B cell (primary cell): ENCODE measurements around the gene ERCC3. TPM values are rescaled to one million over a fixed set of nuclear protein-coding genes. Genes with fewer than 3 reads are reported as not detected.
"Not testable (repeated sequence)": the region's sequence is repeated elsewhere in the genome, so short reads cannot be mapped to it uniquely, and the experiment has no call there.

Source experiments
- ATAC-seq: fragments of 200-7000 bp; cut with Tn5 transposase; one replicate; pipeline ENCODE4 v1.10.0; 2021; ENCODE audit warnings: low read depth, mild to moderate bottlenecking, moderate number of reproducible peaks, moderate library complexity
- CTCF ChIA-PET: fragments of 350-600 bp; sonication (Branson Sonifier 250); formaldehyde crosslinking; loops from one replicate; lab custom pipeline; 2021; ENCODE audit warnings: antibody characterized with exemption, inconsistent platforms; lab: Charles Lee
- POLR2A ChIA-PET: fragments of 350-600 bp; sonication (Branson Sonifier 250); formaldehyde crosslinking; loops from one replicate; lab custom pipeline; 2021; ENCODE audit warnings: antibody characterized with exemption; lab: Charles Lee
- DNase-seq: peaks from one replicate; pipeline ENCODE4 v3.0.0; 2013
- H2AFZ ChIP-seq: 2 replicates; pipeline ENCODE4 v1.6.1; 2012; ENCODE audit warnings: mild to moderate bottlenecking, low read depth, low read length; ENCODE audit not compliant: insufficient read depth, poor library complexity, severe bottlenecking
- H3K27ac ChIP-seq, 2 donors: 1 replicate in 1 of 2; 2 replicates in 1 of 2; pipeline ENCODE4 v1.5.1; 2012 to 2013; ENCODE audit warnings: low read length in 2 of 2, mild to moderate bottlenecking in 2 of 2, moderate library complexity in 1 of 2
- H3K27me3 ChIP-seq, 4 experiments: fragments of 200-600 bp in 1 of 4; sonication (generic) in 1 of 4; replicated peaks in 1 of 4; 1 replicate in 2 of 4; 2 replicates in 2 of 4; pipeline versions ENCODE4 v1.6.1 to v1.7.0; 2013 to 2016; ENCODE audit warnings: low read length in 3 of 4, mild to moderate bottlenecking in 2 of 4, mixed read lengths in 1 of 4, moderate library complexity in 1 of 4; ENCODE audit not compliant: insufficient read depth in 4 of 4, control insufficient read depth in 3 of 4; ENCODE audit errors: control extremely low read depth in 1 of 4
- H3K36me3 ChIP-seq, 2 experiments: replicated peaks in 1 of 2; 1 replicate in 1 of 2; 2 replicates in 1 of 2; pipeline versions ENCODE4 v1.6.1 to v1.7.1; 2013; ENCODE audit warnings: low read length in 1 of 2; ENCODE audit not compliant: insufficient read depth in 2 of 2, control insufficient read depth in 1 of 2; ENCODE audit errors: control extremely low read depth in 1 of 2, extremely low read depth in 1 of 2
- H3K4me1 ChIP-seq, 2 donors: fragments of 200-600 bp in 1 of 2; sonication (generic) in 1 of 2; 1 replicate in 1 of 2; 2 replicates in 1 of 2; pipeline versions ENCODE4 v1.5.1 to v1.6.1; 2013 to 2017; ENCODE audit warnings: low read length in 2 of 2; ENCODE audit not compliant: control insufficient read depth in 2 of 2, insufficient read depth in 2 of 2
- H3K4me2 ChIP-seq: replicated peaks from 2 replicates; pipeline ENCODE3; 2012; ENCODE audit warnings: mild to moderate bottlenecking, low read depth, low read length; ENCODE audit not compliant: poor library complexity, severe bottlenecking
- H3K4me3 ChIP-seq, 5 experiments: fragments of 200-600 bp in 1 of 5; sonication (generic) in 1 of 5; 1 replicate in 3 of 5; 2 replicates in 2 of 5; pipeline versions ENCODE4 v1.5.1 to v1.7.0; 2011 to 2016; ENCODE audit warnings: low read length in 4 of 5, mild to moderate bottlenecking in 4 of 5, low read depth in 2 of 5, control low read depth in 1 of 5, moderate library complexity in 1 of 5; ENCODE audit not compliant: insufficient read depth in 1 of 5; ENCODE audit errors: control extremely low read depth in 1 of 5, extremely low read depth in 1 of 5
- H3K79me2 ChIP-seq: fragments of 200-600 bp; sonication (generic); one replicate; pipeline ENCODE4 v1.6.0; 2016; ENCODE audit warnings: low read length; ENCODE audit not compliant: control insufficient read depth, insufficient read depth
- H3K9ac ChIP-seq: fragments of 200-600 bp; sonication (generic); 2 replicates; pipeline ENCODE4 v1.6.1; 2017; ENCODE audit warnings: mild to moderate bottlenecking, low read length, moderate library complexity
- H3K9me3 ChIP-seq, 3 donors: one replicate each; pipeline versions ENCODE4 v1.6.1 to v1.7.1; 2013; ENCODE audit warnings: low read length in 2 of 3; ENCODE audit not compliant: control insufficient read depth in 2 of 3, insufficient read depth in 1 of 3; ENCODE audit errors: control extremely low read depth in 1 of 3
- H4K20me1 ChIP-seq: 2 replicates; pipeline ENCODE4 v1.6.0; 2012; ENCODE audit warnings: mild to moderate bottlenecking, low read length; ENCODE audit not compliant: insufficient read depth, control insufficient read depth, poor library complexity, severe bottlenecking
- H3K27ac Mint-ChIP-seq: one replicate; pipeline ENCODE4 v1.8.0; 2021; ENCODE audit warnings: mixed read lengths
- H3K27me3 Mint-ChIP-seq: one replicate; pipeline ENCODE4 v1.8.0; 2021; ENCODE audit warnings: mixed read lengths
- H3K4me1 Mint-ChIP-seq: one replicate; pipeline ENCODE4 v1.8.0; 2021; ENCODE audit warnings: mixed read lengths
- H3K4me3 Mint-ChIP-seq: one replicate; pipeline ENCODE4 v1.8.0; 2021; ENCODE audit warnings: mixed read lengths
- H3K9me3 Mint-ChIP-seq: one replicate; pipeline ENCODE4 v1.8.0; 2022; ENCODE audit warnings: mixed read lengths; ENCODE audit not compliant: insufficient read depth
- CTCF ChIP-seq: fragments of 200-600 bp; IDR thresholded peaks from one replicate; pipeline ENCODE4 v1.8.0; 2022; ENCODE audit warnings: antibody characterized with exemption, mild to moderate bottlenecking
- EZH2 ChIP-seq: IDR thresholded peaks from 2 replicates; pipeline ENCODE4 v1.6.1; 2012; ENCODE audit warnings: borderline replicate concordance, low read depth, mild to moderate bottlenecking, moderate library complexity, low read length; ENCODE audit not compliant: insufficient read depth, poor library complexity, severe bottlenecking
- WGBS: methylation state at CpG from one replicate; pipeline ENCODE4 v1.1.5; 2013; ENCODE audit warnings: missing lambda C conversion rate; ENCODE audit not compliant: insufficient coverage; 5-methylcytosine and 5-hydroxymethylcytosine counted together
- intact Hi-C: fragments of 100-400 bp; cut with micrococcal nuclease; formaldehyde crosslinking; loops from one replicate; pipeline ENCODE4 v1.10.0; 2022
- polyA plus RNA-seq: library from polyadenylated mRNA; depleted of rRNA; stranded (reverse); fragments of >200 nt; gene quantifications from 2 replicates; pipeline ENCODE4 v1.2.3, GENCODE V29; 2012
- small RNA-seq: library from RNA; depleted of rRNA; stranded (forward); fragments of <200 nt; gene quantifications from one replicate; pipeline ENCODE3, GENCODE V24; 2012; ENCODE audit warnings: low replicate concordance, low read depth; ENCODE audit not compliant: insufficient read length
- total RNA-seq, 2 donors: library from RNA; stranded (reverse); fragments of 120-200 nt in 1 of 2; gene quantifications; 1 replicate in 1 of 2; 2 replicates in 1 of 2; pipeline versions ENCODE4 v1.2.3 to v1.2.4, GENCODE V29; 2013 to 2022

The ERCC3 gene
- total and polyA plus RNA-seq, 2 donors (not counting 1 experiment from before 2014, with no cell fraction given): 74.4 to 79.3 TPM

DNA sequence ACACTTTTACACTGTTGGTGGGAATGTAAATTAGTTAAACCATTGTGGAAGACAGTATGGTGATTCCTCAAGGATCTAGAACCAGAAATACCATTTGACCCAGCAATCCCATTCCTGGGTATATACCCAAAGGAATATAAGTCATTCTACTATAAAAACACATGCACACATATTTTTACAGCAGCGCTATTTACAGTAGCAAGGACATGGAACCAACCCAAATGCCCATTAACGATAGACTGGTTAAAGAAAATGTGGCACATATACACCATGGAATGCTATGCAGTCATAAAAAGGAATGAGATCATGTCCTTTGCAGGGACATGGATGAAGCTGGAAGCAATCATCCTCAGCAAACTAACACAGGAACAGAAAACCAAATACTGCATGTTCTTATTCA is 79.7 kb downstream of the ERCC3 start:
- Histone ChIP-seq H3K27me3 (peaks cover 0 to 26% (median 18%) of the 10 kb centered on the region in 4 experiments), H3K9me3 (peaks cover 0 to 15% (median 3%) of the 10 kb centered on the region in 3 donors), H3K4me1 (peaks cover 9 to 11% of the 10 kb centered on the region in 2 donors)
- H3K79me2 ChIP-seq, H3K36me3 ChIP-seq, H3K27ac ChIP-seq, H4K20me1 ChIP-seq, H3K27ac Mint-ChIP-seq, H2AFZ ChIP-seq, intact Hi-C loops, ATAC-seq, DNase-seq, CTCF ChIA-PET, H3K4me3 ChIP-seq, POLR2A ChIA-PET, H3K9me3 Mint-ChIP-seq, H3K4me2 ChIP-seq, H3K4me3 Mint-ChIP-seq, H3K9ac ChIP-seq, H3K4me1 Mint-ChIP-seq: not testable (repeated sequence)
- H3K27me3 Mint-ChIP-seq: peaks cover 65% of the 10 kb centered on the region
- WGBS: no CpG with 5 or more reads among the region's 2 CpGs

- H3K9ac ChIP-seq: no peak overlapping the region
- POLR2A ChIA-PET: no interaction called here
- H3K27ac ChIP-seq: no peak overlapping the region
- peaks cover 0 to 4% (median 0%) of the 10 kb centered on the region in 3 donors for H3K9me3 ChIP-seq
- H3K36me3 ChIP-seq: no peaks in the 10 kb centered on the region
- intact Hi-C loops: no loop called here
- H3K4me2 ChIP-seq: no peak overlapping the region
- TF ChIP-seq EZH2: no peak
- no peak for TF ChIP-seq CTCF
- ATAC-seq: no peak
- CTCF ChIA-PET: interaction anchor here (0.7 kb wide), 1 partner anchor 11 kb away, joined by 3 read pairs; no protein-coding TSS in a partner anchor
- 83% methylated on average over 3 of the region's 4 CpGs for WGBS
- H3K4me1 ChIP-seq: no peaks in the 10 kb centered on the region
- H3K4me1 Mint-ChIP-seq: no peaks in the 10 kb centered on the region
- H3K27ac Mint-ChIP-seq: no peak overlapping the region
- no peak for DNase-seq
- H3K4me3 Mint-ChIP-seq: no peak overlapping the region
- no peaks in the 10 kb centered on the region for H3K79me2 ChIP-seq
- H2AFZ ChIP-seq: no peak overlapping the region
- H4K20me1 ChIP-seq: no peaks in the 10 kb centered on the region
- peaks cover 53% of the 10 kb centered on the region for H3K27me3 Mint-ChIP-seq
- H3K9me3 Mint-ChIP-seq: no peaks in the 10 kb centered on the region
- H3K4me3 ChIP-seq: no peak overlapping the region
- peaks cover 0 to 17% (median 2%) of the 10 kb centered on the region in 4 experiments for H3K27me3 ChIP-seq
These were observed 85.6 kb downstream of the ERCC3 start for GRCh38 chr2:127208313-127208712.

Small RNA genes lying within 50 kb of the gene (small RNA-seq; reads per million reads assigned to genes)
- not detected for gene RNU6-1147P

Other genes starting within 250 kb of the ERCC3 start
- 90.6 and 93.9 TPM in 2 replicates for gene BIN1, start 187.0 kb downstream of the ERCC3 start, total RNA-seq
- gene BIN1, start 187.0 kb downstream of the ERCC3 start, polyA plus RNA-seq: 92.2 and 92.3 TPM in 2 replicates
- not detected in 2 replicates for gene CYP27C1, start 73.8 kb downstream of the ERCC3 start, total RNA-seq
- gene CYP27C1, start 73.8 kb downstream of the ERCC3 start, polyA plus RNA-seq: not detected in 2 replicates
- 112 and 118 TPM in 2 replicates for gene MAP3K2, start 93.8 kb upstream of the ERCC3 start, total RNA-seq
- gene MAP3K2, start 93.8 kb upstream of the ERCC3 start, polyA plus RNA-seq: 9.9 and 18.6 TPM in 2 replicates
- 1.2 TPM in 1 of 2 replicates, not detected in the other for gene PROC, start 124.3 kb upstream of the ERCC3 start, total RNA-seq
- gene PROC, start 124.3 kb upstream of the ERCC3 start, polyA plus RNA-seq: 0.40 and 0.58 TPM in 2 replicates
- 45.9 and 49.6 TPM in 2 replicates for gene IWS1, start 232.3 kb upstream of the ERCC3 start, total RNA-seq
- 22.5 and 29.3 TPM in 2 replicates for gene IWS1, start 232.3 kb upstream of the ERCC3 start, polyA plus RNA-seq
- 2.6 and 5.0 TPM in 2 replicates for gene MYO7B, start 241.5 kb upstream of the ERCC3 start, total RNA-seq
- 3.6 and 68.2 TPM in 2 replicates for gene MYO7B, start 241.5 kb upstream of the ERCC3 start, polyA plus RNA-seq